H1 (cell line): ENCODE results near the gene DGCR8. TPM values are rescaled to one million over a fixed set of nuclear protein-coding genes. Genes with fewer than 3 reads are reported as not detected.

ENCODE experiments used
- CTCF ChIA-PET: fragments of 300-600 bp; sonication (Branson Sonifier 250); formaldehyde crosslinking; loops from one replicate; lab custom pipeline; 2021; ENCODE audit not compliant: partially characterized antibody; lab: Charles Lee
- POLR2A ChIA-PET: fragments of 300-600 bp; sonication (Branson Sonifier 250); formaldehyde crosslinking; loops from one replicate; lab custom pipeline; 2021; ENCODE audit warnings: inconsistent platforms; ENCODE audit not compliant: partially characterized antibody; lab: Charles Lee
- DNase-seq, 2 experiments: peaks; one replicate each; pipeline versions ENCODE4 v3.0.0 to v3.0.0-alpha.2; 2010 to 2022; ENCODE audit warnings: low spot score in 2 of 2, low read depth in 1 of 2, mixed read lengths in 1 of 2
- FAIRE-seq: peaks from 2 replicates; lab custom pipeline; 2011; peaks lifted over from hg19 to GRCh38; lab: Jason Lieb, UNC
- H2AFZ ChIP-seq: 2 replicates; pipeline ENCODE4 v1.8.1; 2012; ENCODE audit warnings: low read length, inconsistent platforms
- H2AK5ac ChIP-seq: 2 replicates; pipeline ENCODE4 v1.6.1; 2013; ENCODE audit warnings: low read depth, low read length
- H2BK120ac ChIP-seq: replicated peaks from 2 replicates; pipeline ENCODE3; 2013; ENCODE audit warnings: low read depth, low read length, inconsistent platforms
- H2BK12ac ChIP-seq: 2 replicates; pipeline ENCODE4 v1.6.1; 2013; ENCODE audit warnings: low read depth, low read length
- H2BK15ac ChIP-seq: 2 replicates; pipeline ENCODE4 v1.6.1; 2013; ENCODE audit warnings: low read length
- H2BK20ac ChIP-seq: 2 replicates; pipeline ENCODE4 v1.6.1; 2013; ENCODE audit warnings: low read length
- H2BK5ac ChIP-seq: 2 replicates; pipeline ENCODE4 v1.6.1; 2013; ENCODE audit warnings: low read depth, low read length
- H3K14ac ChIP-seq: 2 replicates; pipeline ENCODE4 v1.6.1; 2013; ENCODE audit warnings: inconsistent platforms; ENCODE audit not compliant: insufficient read length
- H3K18ac ChIP-seq: 2 replicates; pipeline ENCODE4 v1.6.1; 2013; ENCODE audit warnings: low read length; ENCODE audit errors: extremely low read depth
- H3K23ac ChIP-seq: 2 replicates; pipeline ENCODE4 v1.6.1; 2013; ENCODE audit warnings: inconsistent platforms; ENCODE audit not compliant: insufficient read length
- H3K23me2 ChIP-seq: 2 replicates; pipeline ENCODE4 v1.6.1; 2013; ENCODE audit warnings: low read depth, low read length
- H3K27ac ChIP-seq: 2 replicates; pipeline ENCODE4 v1.6.1; 2011; ENCODE audit warnings: low read depth, low read length, inconsistent platforms
- H3K27me3 ChIP-seq, 4 experiments: replicated peaks in 1 of 4; 1 replicate in 1 of 4; 2 replicates in 3 of 4; pipeline versions ENCODE4 v1.6.1 to v1.8.1; 2011 to 2013; ENCODE audit warnings: low read length in 3 of 4, mild to moderate bottlenecking in 3 of 4, inconsistent platforms in 2 of 4, mixed read lengths in 2 of 4, moderate library complexity in 1 of 4; ENCODE audit not compliant: control insufficient read depth in 3 of 4, insufficient read depth in 3 of 4; ENCODE audit errors: extremely low read depth in 1 of 4
- H3K36me3 ChIP-seq, 4 experiments: 2 replicates each; pipeline versions ENCODE4 v1.6.1 to v1.8.1; 2011 to 2013; ENCODE audit warnings: mild to moderate bottlenecking in 4 of 4, low read length in 3 of 4, moderate library complexity in 2 of 4, control low read depth in 1 of 4, inconsistent platforms in 1 of 4; ENCODE audit not compliant: insufficient read depth in 4 of 4, control insufficient read depth in 2 of 4
- H3K4ac ChIP-seq: replicated peaks from 2 replicates; pipeline ENCODE3; 2013; ENCODE audit warnings: low read length, low read depth, mixed read lengths, inconsistent platforms; ENCODE audit not compliant: insufficient read length
- H3K4me1 ChIP-seq, 4 experiments: replicated peaks in 1 of 4; 1 replicate in 1 of 4; 2 replicates in 3 of 4; pipeline versions ENCODE4 v1.6.1 to v1.8.1; 2011 to 2013; ENCODE audit warnings: low read length in 3 of 4, inconsistent platforms in 2 of 4, mixed read lengths in 1 of 4; ENCODE audit not compliant: insufficient read depth in 4 of 4, control insufficient read depth in 3 of 4
- H3K4me2 ChIP-seq, 2 experiments: 2 replicates each; pipeline versions ENCODE4 v1.6.1 to v1.8.1; 2011 to 2013; ENCODE audit warnings: low read depth in 2 of 2, low read length in 2 of 2, control low read depth in 1 of 2, inconsistent platforms in 1 of 2, mild to moderate bottlenecking in 1 of 2; ENCODE audit not compliant: insufficient read depth in 1 of 2
- H3K4me3 ChIP-seq, 4 experiments: fragments of 200-600, 300-600 bp in 1 of 4; sonication (generic), shearing (Covaris generic), sonication (Bioruptor Twin) in 1 of 4; 2 replicates each; pipeline versions ENCODE4 v1.5.1 to v1.8.1; 2011 to 2016; ENCODE audit warnings: low read length in 4 of 4, low read depth in 3 of 4, control low read depth in 2 of 4, inconsistent platforms in 2 of 4, mild to moderate bottlenecking in 2 of 4, mixed read lengths in 1 of 4, moderate library complexity in 1 of 4; ENCODE audit not compliant: insufficient read depth in 2 of 4; ENCODE audit errors: extremely low read depth in 1 of 4
- H3K56ac ChIP-seq: replicated peaks from 2 replicates; pipeline ENCODE3; 2013; ENCODE audit warnings: low read depth, mild to moderate bottlenecking, mixed read lengths, low read length, inconsistent platforms; ENCODE audit not compliant: insufficient read length
- H3K79me1 ChIP-seq: 2 replicates; pipeline ENCODE4 v1.6.1; 2013; ENCODE audit warnings: low read depth, low read length, control low read depth
- H3K79me2 ChIP-seq, 2 experiments: 2 replicates each; pipeline versions ENCODE4 v1.6.1 to v1.8.1; 2012 to 2013; ENCODE audit warnings: low read length in 2 of 2, mild to moderate bottlenecking in 2 of 2, inconsistent platforms in 1 of 2; ENCODE audit not compliant: insufficient read depth in 2 of 2, control insufficient read depth in 1 of 2
- H3K9ac ChIP-seq, 4 experiments: replicated peaks in 1 of 4; 1 replicate in 1 of 4; 2 replicates in 3 of 4; pipeline versions ENCODE4 v1.6.1 to v1.8.1; 2011 to 2013; ENCODE audit warnings: low read depth in 3 of 4, low read length in 3 of 4, control low read depth in 2 of 4, mild to moderate bottlenecking in 2 of 4, moderate library complexity in 2 of 4, inconsistent platforms in 1 of 4; ENCODE audit errors: extremely low read depth in 1 of 4
- H3K9me3 ChIP-seq, 2 experiments: 2 replicates each; pipeline versions ENCODE4 v1.6.1 to v1.8.1; 2012 to 2013; ENCODE audit warnings: mild to moderate bottlenecking in 2 of 2, moderate library complexity in 2 of 2, control low read depth in 1 of 2, inconsistent platforms in 1 of 2, low read depth in 1 of 2, low read length in 1 of 2, mixed read lengths in 1 of 2; ENCODE audit not compliant: insufficient read depth in 2 of 2
- H4K20me1 ChIP-seq, 2 experiments: replicated peaks in 1 of 2; 2 replicates each; pipeline versions ENCODE3 to v1.8.1; 2011 to 2013; ENCODE audit warnings: inconsistent platforms in 2 of 2, low read length in 2 of 2, mild to moderate bottlenecking in 1 of 2; ENCODE audit not compliant: insufficient read depth in 2 of 2, control insufficient read depth in 1 of 2
- H4K5ac ChIP-seq: 2 replicates; pipeline ENCODE4 v1.6.1; 2013; ENCODE audit warnings: low read length, low read depth, mixed read lengths, inconsistent platforms; ENCODE audit not compliant: insufficient read length
- H4K8ac ChIP-seq: 2 replicates; pipeline ENCODE4 v1.8.0; 2013; ENCODE audit warnings: mild to moderate bottlenecking, moderate library complexity, low read length, inconsistent platforms; ENCODE audit not compliant: insufficient read depth; ENCODE audit errors: extremely low read depth
- H4K91ac ChIP-seq: replicated peaks from 2 replicates; pipeline ENCODE3; 2013; ENCODE audit warnings: low read length, mixed read lengths, inconsistent platforms; ENCODE audit not compliant: insufficient read length
- ATF2 ChIP-seq: IDR thresholded peaks from 2 replicates; pipeline ENCODE4 v1.6.1; 2012; ENCODE audit warnings: low read length, inconsistent platforms
- CEBPB ChIP-seq: IDR thresholded peaks from 2 replicates; pipeline ENCODE4 v1.6.1; 2012; ENCODE audit warnings: low read depth, low read length
- CREB1 ChIP-seq: IDR thresholded peaks from 2 replicates; pipeline ENCODE4 v1.6.1; 2012; ENCODE audit warnings: inconsistent platforms
- EGR1 ChIP-seq: IDR thresholded peaks from 2 replicates; pipeline ENCODE4 v1.6.1; 2011; ENCODE audit warnings: low read depth, low read length, borderline replicate concordance
- GTF2F1 ChIP-seq: IDR thresholded peaks from 2 replicates; pipeline ENCODE4 v1.6.1; 2012; ENCODE audit warnings: low read depth, low read length, improper control_type of control experiment, borderline replicate concordance
- JUND ChIP-seq: IDR thresholded peaks from 2 replicates; pipeline ENCODE4 v1.6.1; 2011; ENCODE audit warnings: mild to moderate bottlenecking, improper control_type of control experiment, low read length
- KDM5A ChIP-seq: fragments of 200-600 bp; IDR thresholded peaks from 2 replicates; pipeline ENCODE4 v1.7.1; 2012; ENCODE audit warnings: mild to moderate bottlenecking, low read length, inconsistent platforms, mixed read lengths
- NANOG ChIP-seq: IDR thresholded peaks from 2 replicates; pipeline ENCODE4 v1.6.1; 2011; ENCODE audit warnings: low read length, low read depth, mild to moderate bottlenecking, inconsistent platforms; ENCODE audit not compliant: insufficient read depth, poor library complexity, severe bottlenecking
- POLR2A ChIP-seq, 2 experiments: IDR thresholded peaks; 1 replicate in 1 of 2; 2 replicates in 1 of 2; pipeline ENCODE4 v1.6.1; 2011; ENCODE audit warnings: low read depth in 2 of 2, low read length in 2 of 2, mild to moderate bottlenecking in 2 of 2; ENCODE audit errors: control extremely low read depth in 1 of 2
- RXRA ChIP-seq: IDR thresholded peaks from 2 replicates; pipeline ENCODE4 v1.6.1; 2011; ENCODE audit warnings: low read depth, mild to moderate bottlenecking, low read length, moderate library complexity; ENCODE audit not compliant: insufficient read depth
- TEAD4 ChIP-seq: IDR thresholded peaks from 2 replicates; pipeline ENCODE4 v1.6.1; 2012; ENCODE audit warnings: low read depth, low read length, inconsistent platforms, mixed read lengths
- ZNF274 ChIP-seq: IDR thresholded peaks from 2 replicates; pipeline ENCODE4 v1.7.0; 2012; ENCODE audit warnings: low read length, borderline replicate concordance; ENCODE audit errors: extremely low read depth
- WGBS, 2 experiments: shearing (Covaris generic) in 1 of 2; methylation state at CpG; one replicate each; pipeline versions ENCODE4 v1.1.6 to v1.1.7; 2013 to 2015; ENCODE audit warnings: low lambda C conversion rate in 2 of 2, mixed read lengths in 2 of 2, inconsistent platforms in 1 of 2, low coverage in 1 of 2, missing lambda C conversion rate in 1 of 2; ENCODE audit not compliant: insufficient replicate concordance in 2 of 2, insufficient coverage in 1 of 2, insufficient read length in 1 of 2; ENCODE audit errors: extremely low coverage in 1 of 2, missing lambda C conversion rate in 1 of 2; 5-methylcytosine and 5-hydroxymethylcytosine counted together
- polyA plus RNA-seq, 7 experiments: library from polyadenylated mRNA; depleted of rRNA in 3 of 7; stranded (reverse) in 5 of 7; unstranded in 2 of 7; fragments of >200 nt in 5 of 7; fragments of 200-250 nt in 2 of 7; gene quantifications; 1 replicate in 5 of 7; 2 replicates in 1 of 7; 4 replicates in 1 of 7; pipeline versions ENCODE4 v1.2.1 to v1.2.3, GENCODE V29; 2011 to 2013; ENCODE audit warnings: missing spikeins in 2 of 7, mixed read lengths in 2 of 7
- total RNA-seq: library from RNA; stranded (reverse); fragmentation: NEBNext Ultra II Directional; extraction: Animal tissue kit (Norgen Biotek cat#: 25700); gene quantifications from 2 replicates; pipeline ENCODE4 v1.2.1, GENCODE V29; 2021
- TF ChIP-seq, protein P1 (sequence below): IDR thresholded peaks from 2 replicates; pipeline ENCODE4 v1.6.1; 2012; ENCODE audit warnings: inconsistent platforms

Gene DGCR8
- total and polyA plus RNA-seq, 2 of the 8 experiments (the other 6 are each of a cell fraction or from before 2014, with no cell fraction given) = 23.7 to 43.7 TPM

GRCh38 chr22:20107471-20107901 lies 27.4 kb downstream of the DGCR8 start:
- H4K20me1 ChIP-seq = peaks cover 17 to 50% of the 10 kb centered on the region in 2 experiments
- H3K4me1 ChIP-seq = no peaks in the 10 kb centered on the region
- no peaks in the 10 kb centered on the region for H3K27me3 ChIP-seq
- H3K36me3 ChIP-seq = peaks cover 56 to 73% (median 60%) of the 10 kb centered on the region in 4 experiments
- FAIRE-seq = no peak
- H2AK5ac ChIP-seq = no peak overlapping the region
- no peak overlapping the region for H4K8ac ChIP-seq
- H3K23ac ChIP-seq = no peak overlapping the region
- no peak overlapping the region for H2BK5ac ChIP-seq
- no peak for DNase-seq
- ChIA-PET POLR2A (interaction anchor here (1.1 to 29.4 kb wide), 7 partner anchors 4 to 133 kb away, joined by 3 to 598 read pairs (median 8); partner anchors contain the start of genes RANBP1 and TRMT2A), CTCF (interaction anchor here (0.9 to 3.3 kb wide), 8 partner anchors 9 to 142 kb away, joined by 3 to 16 read pairs (median 3); partner anchors contain the start of gene RANBP1)
- H3K23me2 ChIP-seq = no peaks in the 10 kb centered on the region
- no peak overlapping the region for H2BK20ac ChIP-seq
- peaks cover 0 to 9% of the 10 kb centered on the region in 2 experiments; a peak in 2 of 4 replicates for H3K79me2 ChIP-seq
- no peak overlapping the region for H4K91ac ChIP-seq
- no peak overlapping the region for H3K27ac ChIP-seq
- no peak overlapping the region for H2AFZ ChIP-seq
- WGBS, 2 experiments = 95% methylated on average over 7 of the region's 7 CpGs; no CpG with 5 or more reads in 1 of the 2 experiments
- H4K5ac ChIP-seq = no peak overlapping the region
- H3K9ac ChIP-seq = no peak overlapping the region
- no peak overlapping the region for H2BK12ac ChIP-seq
- H3K14ac ChIP-seq = no peak overlapping the region
- H3K4me2 ChIP-seq = no peak overlapping the region
- no peak overlapping the region for H2BK15ac ChIP-seq
- H3K4me3 ChIP-seq = no peak overlapping the region
- no peaks in the 10 kb centered on the region for H3K9me3 ChIP-seq
- no peak overlapping the region for H3K56ac ChIP-seq
- H3K79me1 ChIP-seq = peaks cover 9% of the 10 kb centered on the region
- H3K18ac ChIP-seq = no peak overlapping the region
- H3K4ac ChIP-seq = no peak overlapping the region
- H2BK120ac ChIP-seq = no peak overlapping the region
- TF ChIP-seq NANOG (no peak), GTF2F1 (no peak), ZNF274 (no peak), POLR2A (IDR thresholded peaks at IDR 0.05; ENCODE audit: control extremely low read depth in 1 of 2, low read depth in 2 of 2, low read length in 2 of 2) (no peak), EGR1 (no peak), CEBPB (no peak), CREB1 (no peak), KDM5A (no peak), ATF2 (no peak), RXRA (no peak), JUND (no peak), TEAD4 (no peak)
- TF ChIP-seq, protein P1, sequence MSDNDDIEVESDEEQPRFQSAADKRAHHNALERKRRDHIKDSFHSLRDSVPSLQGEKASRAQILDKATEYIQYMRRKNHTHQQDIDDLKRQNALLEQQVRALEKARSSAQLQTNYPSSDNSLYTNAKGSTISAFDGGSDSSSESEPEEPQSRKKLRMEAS = no peak
